ENCODE measurements around the gene MAP3K19. TPM values are rescaled to one million over a fixed set of nuclear protein-coding genes. Genes with fewer than 3 reads are reported as not detected.

The MAP3K19 gene
- total RNA-seq, 1 experiment from 2014 or later, result not detected

DNA sequence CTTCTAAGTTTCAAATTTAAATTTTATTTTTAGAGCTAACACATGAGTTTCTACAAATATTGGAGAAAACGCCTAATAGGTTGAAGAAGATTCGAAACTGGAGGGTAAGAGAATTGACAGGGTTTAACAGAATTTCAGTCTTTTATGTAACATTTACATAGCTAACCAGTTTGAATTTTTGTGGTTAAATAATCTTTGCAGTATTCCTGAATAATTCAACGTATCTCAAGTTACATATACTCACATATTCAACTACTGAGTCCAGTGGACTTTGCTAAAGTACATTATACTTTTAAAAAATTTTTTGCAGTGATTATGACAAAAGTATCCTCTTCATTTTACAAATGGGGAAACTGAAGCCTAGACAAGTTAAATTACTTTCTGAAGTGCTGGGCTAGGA lies 94.6 kb downstream of the MAP3K19 start:
- TF ChIP-seq CTCF (IDR thresholded peaks at IDR 0.05) (no peak), SIN3A (IDR thresholded peaks at IDR 0.05; ENCODE audit: borderline replicate concordance, insufficient read depth, low read depth, low read length) (no peak), TCF7L2 (IDR thresholded peaks at IDR 0.05; ENCODE audit: low read depth, low read length) (no peak), POLR2AphosphoS5 (IDR thresholded peaks at IDR 0.05; ENCODE audit: low read depth, low read length) (no peak)
- TF ChIP-seq, protein P1, sequence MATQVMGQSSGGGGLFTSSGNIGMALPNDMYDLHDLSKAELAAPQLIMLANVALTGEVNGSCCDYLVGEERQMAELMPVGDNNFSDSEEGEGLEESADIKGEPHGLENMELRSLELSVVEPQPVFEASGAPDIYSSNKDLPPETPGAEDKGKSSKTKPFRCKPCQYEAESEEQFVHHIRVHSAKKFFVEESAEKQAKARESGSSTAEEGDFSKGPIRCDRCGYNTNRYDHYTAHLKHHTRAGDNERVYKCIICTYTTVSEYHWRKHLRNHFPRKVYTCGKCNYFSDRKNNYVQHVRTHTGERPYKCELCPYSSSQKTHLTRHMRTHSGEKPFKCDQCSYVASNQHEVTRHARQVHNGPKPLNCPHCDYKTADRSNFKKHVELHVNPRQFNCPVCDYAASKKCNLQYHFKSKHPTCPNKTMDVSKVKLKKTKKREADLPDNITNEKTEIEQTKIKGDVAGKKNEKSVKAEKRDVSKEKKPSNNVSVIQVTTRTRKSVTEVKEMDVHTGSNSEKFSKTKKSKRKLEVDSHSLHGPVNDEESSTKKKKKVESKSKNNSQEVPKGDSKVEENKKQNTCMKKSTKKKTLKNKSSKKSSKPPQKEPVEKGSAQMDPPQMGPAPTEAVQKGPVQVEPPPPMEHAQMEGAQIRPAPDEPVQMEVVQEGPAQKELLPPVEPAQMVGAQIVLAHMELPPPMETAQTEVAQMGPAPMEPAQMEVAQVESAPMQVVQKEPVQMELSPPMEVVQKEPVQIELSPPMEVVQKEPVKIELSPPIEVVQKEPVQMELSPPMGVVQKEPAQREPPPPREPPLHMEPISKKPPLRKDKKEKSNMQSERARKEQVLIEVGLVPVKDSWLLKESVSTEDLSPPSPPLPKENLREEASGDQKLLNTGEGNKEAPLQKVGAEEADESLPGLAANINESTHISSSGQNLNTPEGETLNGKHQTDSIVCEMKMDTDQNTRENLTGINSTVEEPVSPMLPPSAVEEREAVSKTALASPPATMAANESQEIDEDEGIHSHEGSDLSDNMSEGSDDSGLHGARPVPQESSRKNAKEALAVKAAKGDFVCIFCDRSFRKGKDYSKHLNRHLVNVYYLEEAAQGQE (IDR thresholded peaks at IDR 0.05; ENCODE audit: insufficient read depth in 1 of 2, low read depth in 2 of 2, low read length in 1 of 2), result no peak
- in situ Hi-C loops (cut with HindIII; ENCODE audit: low pct_unique_long_range_greater_than_20kb, low sequenced_read_pairs) (no loop called here), intact Hi-C loops (cut with micrococcal nuclease; ENCODE audit: unreplicated experiment) (no loop called here)
- ChIA-PET POLR2A (no interaction called here), CTCF (interaction anchor here (0.7 kb wide), 1 partner anchor 403 kb away, joined by 4 read pairs; no protein-coding TSS in a partner anchor)
- Histone ChIP-seq H3K36me3 (ENCODE audit: control insufficient read depth, insufficient read depth, low read length) (peaks cover 41% of the 10 kb centered on the region), H3K4me3 (ENCODE audit: low read depth in 2 of 2, low read length in 2 of 2) (no peak overlapping the region), H3K4me1 (ENCODE audit: control insufficient read depth, insufficient read depth, low read length) (no peaks in the 10 kb centered on the region), H3K9me3 (ENCODE audit: control insufficient read depth, insufficient read depth, low read depth, low read length) (no peaks in the 10 kb centered on the region), H3K27ac (ENCODE audit: low read length) (no peak overlapping the region), H3K27me3 (ENCODE audit: control insufficient read depth, insufficient read depth, low read length) (no peaks in the 10 kb centered on the region)
- ATAC-seq (no peak), DNase-seq (ENCODE audit: low read depth, low spot score) (no peak)
- no TSS peak for BruUV-seq (replicated peaks)

DNA sequence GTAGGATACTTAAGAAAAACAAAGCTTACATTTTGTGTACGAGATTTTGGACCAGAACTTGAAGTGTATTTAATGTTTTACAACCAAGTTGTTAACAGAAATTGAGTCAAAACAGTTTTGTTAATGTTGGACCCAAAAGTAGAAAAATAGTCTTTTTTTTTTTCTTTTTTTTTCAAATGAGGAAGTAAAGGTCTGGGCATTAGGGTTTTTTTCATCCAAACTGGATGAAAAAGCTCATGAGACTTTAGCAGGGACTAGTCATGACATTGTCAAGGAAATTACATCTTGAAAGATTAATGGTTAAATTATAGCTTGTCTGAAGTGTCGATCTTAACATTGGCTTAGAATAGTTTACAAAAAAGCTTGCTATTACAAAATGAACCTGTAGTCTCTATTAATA lies 96.4 kb downstream of the MAP3K19 start:
- intact Hi-C loops (cut with micrococcal nuclease; ENCODE audit: unreplicated experiment), result no loop called here
- in situ Hi-C loops (cut with HindIII; ENCODE audit: low pct_unique_long_range_greater_than_20kb, low sequenced_read_pairs), result no loop called here
- no peak for ATAC-seq

More for the DNA sequence above, 96.4 kb downstream of the MAP3K19 start:
- ChIA-PET POLR2A (no interaction called here), CTCF (interaction anchor here (0.7 kb wide), 1 partner anchor 91 kb away, joined by 6 read pairs; no protein-coding TSS in a partner anchor)
- no TSS peak for BruUV-seq (replicated peaks)
- DNase-seq (ENCODE audit: low read depth, low spot score), result no peak
- Histone ChIP-seq H3K27ac (ENCODE audit: low read length) (no peak overlapping the region), H3K9me3 (ENCODE audit: control insufficient read depth, insufficient read depth, low read depth, low read length) (no peaks in the 10 kb centered on the region), H3K36me3 (ENCODE audit: control insufficient read depth, insufficient read depth, low read length) (peaks cover 35% of the 10 kb centered on the region), H3K4me3 (ENCODE audit: low read depth in 2 of 2, low read length in 2 of 2) (no peak overlapping the region), H3K4me1 (ENCODE audit: control insufficient read depth, insufficient read depth, low read length) (no peaks in the 10 kb centered on the region), H3K27me3 (ENCODE audit: control insufficient read depth, insufficient read depth, low read length) (no peaks in the 10 kb centered on the region)
- TF ChIP-seq TCF7L2 (IDR thresholded peaks at IDR 0.05; ENCODE audit: low read depth, low read length) (no peak), SIN3A (IDR thresholded peaks at IDR 0.05; ENCODE audit: borderline replicate concordance, insufficient read depth, low read depth, low read length) (no peak), CTCF (IDR thresholded peaks at IDR 0.05) (no peak), POLR2AphosphoS5 (IDR thresholded peaks at IDR 0.05; ENCODE audit: low read depth, low read length) (no peak)
- TF ChIP-seq, protein P1 (IDR thresholded peaks at IDR 0.05; ENCODE audit: insufficient read depth in 1 of 2, low read depth in 2 of 2, low read length in 1 of 2), result no peak

All from Panc1 (cell line).